Measurements from ENCODE around the gene DHRSX. TPM values are rescaled to one million over a fixed set of nuclear protein-coding genes. Genes with fewer than 3 reads are reported as not detected.

The DHRSX gene
- total and polyA plus RNA-seq, 2 of the 13 experiments (the other 11 are each of a cell fraction or from before 2014, with no cell fraction given) = 15.5 to 24.3 TPM

- peak; percentile 13; the same call in 1 of the 2 replicates for TF ChIP-seq ARID5B (CRISPR knock-in tag; IDR thresholded peaks at IDR 0.05)
- no peak for TF ChIP-seq HNF1A (IDR thresholded peaks at IDR 0.05; ENCODE audit: low read depth)
- TF ChIP-seq HNF1A (CRISPR knock-in tag; IDR thresholded peaks at IDR 0.05; ENCODE audit: borderline replicate concordance) = no peak
- TF ChIP-seq ZNF784 (CRISPR knock-in tag; IDR thresholded peaks at IDR 0.05; ENCODE audit: borderline replicate concordance) = no peak
- no peak for TF ChIP-seq ZFYVE20 (CRISPR knock-in tag; IDR thresholded peaks at IDR 0.05; ENCODE audit: borderline replicate concordance, low read depth)
- TF ChIP-seq NRL (CRISPR knock-in tag; IDR thresholded peaks at IDR 0.05; ENCODE audit: borderline replicate concordance) = no peak
- TF ChIP-seq ZNF382 (CRISPR knock-in tag; IDR thresholded peaks at IDR 0.05; ENCODE audit: borderline replicate concordance) = no peak
- no peak for TF ChIP-seq ZNF841 (CRISPR knock-in tag; IDR thresholded peaks at IDR 0.05; ENCODE audit: borderline replicate concordance)
- TF ChIP-seq PCBP2 (optimal IDR thresholded peaks at IDR 0.05; ENCODE audit: low read depth, low read length, poor library complexity, severe bottlenecking) = no peak
- no peak for TF ChIP-seq HINFP (CRISPR knock-in tag; IDR thresholded peaks at IDR 0.05; ENCODE audit: low read depth)
- TF ChIP-seq GPN1 (CRISPR knock-in tag; IDR thresholded peaks at IDR 0.05; ENCODE audit: borderline replicate concordance) = no peak
- TF ChIP-seq ONECUT2 (CRISPR knock-in tag; IDR thresholded peaks at IDR 0.05) = no peak
- 0 out of 2 replicates have a peak, but pooled peaks have one; percentile 4 for TF ChIP-seq FOXA3 (CRISPR knock-in tag; IDR thresholded peaks at IDR 0.05)
- TF ChIP-seq TIGD3 (CRISPR knock-in tag; IDR thresholded peaks at IDR 0.05; ENCODE audit: borderline replicate concordance) = no peak
- no peak for TF ChIP-seq SRSF9 (IDR thresholded peaks at IDR 0.05; ENCODE audit: borderline replicate concordance, insufficient read depth, low read depth, low read length, poor library complexity, severe bottlenecking)
- 0 out of 2 replicates have a peak, but pooled peaks have one; percentile 20 for TF ChIP-seq HOXA3 (CRISPR knock-in tag; IDR thresholded peaks at IDR 0.05)
Measured at GRCh38 chrX:2466876-2467656, 33.7 kb downstream of the DHRSX start (continued).

All from HepG2 (cell line).